Measurements from ENCODE around the gene CCIN. TPM values are rescaled to one million over a fixed set of nuclear protein-coding genes. Genes with fewer than 3 reads are reported as not detected.

Gene CCIN
- total RNA-seq, 4 donors from 2014 or later = not detected

- intact Hi-C loops (cut with DNase I; ENCODE audit: low total_unique reads) = no loop called here
- H3K4me3 ChIP-seq (ENCODE audit: low read depth, poor library complexity, severe bottlenecking) = no peak overlapping the region
- DNase-seq (ENCODE audit: low spot score in 2 of 2) = no peak
- no peak for TF ChIP-seq POLR2A (IDR thresholded peaks at IDR 0.05)
- no peak for TF ChIP-seq CTCF (IDR thresholded peaks at IDR 0.05)
- 54 to 60% methylated on average over 12 of the region's 12 CpGs for WGBS, 2 donors
Measured at GRCh38 chr9:36142510-36143244, 26.5 kb upstream of the CCIN start.

GRCh38 chr9:36143245-36143641 lies 25.9 kb upstream of the CCIN start:
- no peak for DNase-seq (ENCODE audit: low spot score in 2 of 2)
- intact Hi-C loops (cut with DNase I; ENCODE audit: low total_unique reads) = no loop called here
- no peak overlapping the region for H3K4me3 ChIP-seq (ENCODE audit: low read depth, poor library complexity, severe bottlenecking)
- no peak for TF ChIP-seq CTCF (IDR thresholded peaks at IDR 0.05)
- TF ChIP-seq POLR2A (IDR thresholded peaks at IDR 0.05) = no peak
- WGBS, 2 donors = 81 to 82% methylated on average over 12 to 13 of the region's 13 CpGs

DNA sequence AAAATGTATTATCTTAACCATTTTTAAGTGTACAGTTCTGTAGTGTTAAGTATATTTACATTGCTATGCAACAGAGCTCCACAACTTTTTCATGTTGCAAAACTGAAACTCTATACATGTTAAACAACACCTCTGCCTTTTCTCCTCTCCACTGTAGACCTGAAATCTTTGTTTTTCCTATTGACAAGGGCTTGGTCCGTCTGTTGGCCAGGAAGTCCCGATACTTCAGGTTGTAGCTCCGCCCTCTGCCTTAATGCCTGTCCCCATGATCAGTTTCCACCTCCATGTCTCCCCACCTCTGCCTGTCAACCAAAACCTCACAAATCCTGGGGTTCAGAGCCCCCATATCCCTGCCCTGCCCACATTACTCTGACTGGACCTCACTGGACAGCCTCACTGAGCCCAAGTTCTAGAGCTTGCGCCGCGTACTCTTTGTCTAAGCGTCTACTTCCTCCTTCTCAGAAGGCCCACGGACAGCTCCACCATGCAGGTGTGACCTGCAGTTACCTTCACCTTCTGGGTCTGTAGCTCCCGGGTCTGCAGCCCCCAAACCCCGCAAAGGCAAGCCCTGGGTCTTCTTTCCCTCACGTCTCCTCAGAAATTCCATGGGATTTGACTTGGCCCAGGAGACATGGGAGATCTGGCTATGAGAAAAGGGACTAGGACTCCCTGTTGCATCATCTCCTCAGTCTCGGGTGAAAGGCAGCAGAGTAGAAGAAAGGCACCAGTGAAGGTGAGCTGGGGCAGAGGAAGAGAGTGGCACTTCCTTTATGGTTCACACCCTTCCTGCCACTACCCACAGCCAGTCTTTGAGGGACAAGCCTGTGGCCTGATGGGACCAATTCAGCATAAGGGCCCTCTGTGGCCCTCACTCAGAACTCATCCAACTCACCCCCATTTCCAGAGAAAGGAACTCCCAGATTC lies 24.6 kb upstream of the CCIN start:
- intact Hi-C loops (cut with DNase I; ENCODE audit: low total_unique reads) = no loop called here
- no peak overlapping the region for H3K4me3 ChIP-seq (ENCODE audit: low read depth, poor library complexity, severe bottlenecking)
- WGBS, 2 donors = 91% methylated on average over 12 of the region's 12 CpGs
- DNase-seq (ENCODE audit: low spot score in 2 of 2) = no peak
- TF ChIP-seq POLR2A (IDR thresholded peaks at IDR 0.05) (no peak), CTCF (IDR thresholded peaks at IDR 0.05) (no peak)

GRCh38 chr9:36145970-36146369 lies 23.2 kb upstream of the CCIN start:
- intact Hi-C loops (cut with DNase I; ENCODE audit: low total_unique reads) = no loop called here
- WGBS, 2 donors = 98 to 99% methylated on average over 4 of the region's 4 CpGs
- TF ChIP-seq POLR2A (IDR thresholded peaks at IDR 0.05) (no peak), CTCF (IDR thresholded peaks at IDR 0.05) (no peak)
- H3K4me3 ChIP-seq (ENCODE audit: low read depth, poor library complexity, severe bottlenecking) = no peak overlapping the region
- DNase-seq (ENCODE audit: low spot score in 2 of 2) = no peak

DNA sequence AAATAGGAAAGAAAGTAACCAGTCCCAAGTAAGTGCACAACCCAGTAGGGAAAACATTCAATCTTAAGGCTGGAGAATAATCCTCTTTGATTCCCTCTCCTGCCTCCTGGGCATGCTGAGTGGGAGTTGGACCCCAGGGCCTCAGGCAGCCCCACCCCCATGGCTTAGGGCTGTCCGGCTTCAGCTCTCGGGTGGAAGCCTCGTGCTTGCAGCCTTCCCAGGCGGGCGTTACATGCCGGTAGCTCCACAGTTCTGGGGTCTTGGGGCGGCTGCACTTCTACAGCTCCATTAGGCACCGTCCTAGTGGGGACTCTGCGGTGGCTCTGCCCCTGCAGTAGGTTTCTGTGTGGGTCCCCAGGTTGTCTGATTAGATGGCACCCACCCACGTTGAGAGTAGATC lies 22.5 kb upstream of the CCIN start:
- WGBS, 2 donors = 84 to 91% methylated on average over 10 of the region's 10 CpGs
- H3K4me3 ChIP-seq (ENCODE audit: low read depth, poor library complexity, severe bottlenecking) = no peak overlapping the region
- DNase-seq (ENCODE audit: low spot score in 2 of 2) = no peak
- intact Hi-C loops (cut with DNase I; ENCODE audit: low total_unique reads) = no loop called here
- no peak for TF ChIP-seq POLR2A (IDR thresholded peaks at IDR 0.05)
- TF ChIP-seq CTCF (IDR thresholded peaks at IDR 0.05) = no peak
